IPS-NIHi11 (cell line): ENCODE results near the gene SP3.

Experiments
- DNase-seq: peaks from one replicate; pipeline ENCODE4 v3.0.0; 2012; ENCODE audit warnings: mixed read lengths, low spot score

SP3 gene

DNA sequence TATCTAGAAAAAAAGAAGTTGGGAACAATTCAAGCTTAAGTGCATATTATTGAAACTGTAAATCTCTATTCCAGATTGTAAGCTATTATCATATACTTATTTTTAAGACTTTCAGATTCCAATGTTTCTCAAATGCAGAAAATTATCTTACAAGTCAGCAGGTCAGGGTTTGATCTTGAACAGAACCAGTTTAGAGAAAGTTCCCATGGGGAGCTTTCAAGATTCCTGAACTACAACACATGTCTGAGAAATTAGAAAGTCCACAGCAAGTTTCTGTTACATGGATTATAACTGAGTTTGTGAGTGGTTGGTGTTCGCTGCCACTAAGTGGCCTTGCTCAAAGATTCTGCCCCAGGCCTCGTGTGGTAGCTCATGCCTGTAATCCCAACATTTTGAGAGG is 31.6 kb upstream of the SP3 start:
- DNase-seq: no peak

DNA sequence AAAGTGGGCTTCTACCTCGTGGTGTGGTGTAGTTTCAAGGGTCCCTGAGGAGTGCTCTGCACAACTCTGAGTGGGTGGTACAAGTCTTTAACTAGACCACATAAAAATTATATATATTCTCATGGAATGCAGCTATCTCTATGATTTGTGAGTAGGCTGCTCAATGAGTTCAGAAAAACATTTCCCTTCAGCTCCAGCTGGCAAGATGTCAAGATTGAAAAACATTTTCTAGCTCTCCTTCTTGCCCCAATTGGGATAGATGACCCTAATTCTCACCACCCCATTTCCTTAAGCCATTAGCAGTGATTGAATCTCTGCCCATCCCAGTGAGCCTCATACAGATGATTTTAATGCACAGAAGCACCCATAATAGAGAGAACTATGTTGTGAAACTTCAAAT is 28.3 kb upstream of the SP3 start:
- no peak for DNase-seq

DNA sequence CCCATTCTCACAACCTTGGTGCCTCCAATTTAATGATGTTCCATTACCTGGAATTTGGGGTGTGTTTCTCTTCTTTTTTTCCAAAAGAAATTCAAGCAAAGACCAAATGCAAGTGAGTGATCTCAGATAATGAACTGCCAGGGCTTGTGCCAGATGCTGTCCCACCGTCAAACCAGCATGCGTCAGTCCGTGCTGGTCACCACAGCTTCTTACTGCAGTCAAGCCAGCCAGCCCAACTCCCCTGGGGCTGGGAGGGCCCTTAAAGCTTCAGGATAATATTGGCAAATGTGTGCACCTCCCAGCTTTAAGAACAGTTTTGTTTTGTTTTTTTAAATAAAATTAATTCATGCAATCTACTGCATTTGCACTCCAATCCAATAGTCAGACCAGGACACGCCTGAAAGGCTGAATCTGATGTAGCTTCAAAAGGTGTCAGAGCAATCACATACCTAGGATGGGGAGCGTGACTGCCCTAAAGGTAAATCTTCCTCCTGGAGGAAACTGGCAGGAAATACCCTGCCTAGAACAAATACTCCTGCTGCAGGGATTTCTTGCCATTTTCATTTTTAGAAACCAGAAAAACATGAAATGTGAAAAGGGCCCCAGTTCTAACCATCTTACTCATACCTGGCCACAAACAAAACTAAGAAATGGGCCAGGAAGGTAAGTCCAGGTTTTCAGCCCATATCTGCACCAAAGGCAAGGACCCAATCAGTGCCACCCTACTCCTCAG is 26.8 kb upstream of the SP3 start:
- DNase-seq: no peak

DNA sequence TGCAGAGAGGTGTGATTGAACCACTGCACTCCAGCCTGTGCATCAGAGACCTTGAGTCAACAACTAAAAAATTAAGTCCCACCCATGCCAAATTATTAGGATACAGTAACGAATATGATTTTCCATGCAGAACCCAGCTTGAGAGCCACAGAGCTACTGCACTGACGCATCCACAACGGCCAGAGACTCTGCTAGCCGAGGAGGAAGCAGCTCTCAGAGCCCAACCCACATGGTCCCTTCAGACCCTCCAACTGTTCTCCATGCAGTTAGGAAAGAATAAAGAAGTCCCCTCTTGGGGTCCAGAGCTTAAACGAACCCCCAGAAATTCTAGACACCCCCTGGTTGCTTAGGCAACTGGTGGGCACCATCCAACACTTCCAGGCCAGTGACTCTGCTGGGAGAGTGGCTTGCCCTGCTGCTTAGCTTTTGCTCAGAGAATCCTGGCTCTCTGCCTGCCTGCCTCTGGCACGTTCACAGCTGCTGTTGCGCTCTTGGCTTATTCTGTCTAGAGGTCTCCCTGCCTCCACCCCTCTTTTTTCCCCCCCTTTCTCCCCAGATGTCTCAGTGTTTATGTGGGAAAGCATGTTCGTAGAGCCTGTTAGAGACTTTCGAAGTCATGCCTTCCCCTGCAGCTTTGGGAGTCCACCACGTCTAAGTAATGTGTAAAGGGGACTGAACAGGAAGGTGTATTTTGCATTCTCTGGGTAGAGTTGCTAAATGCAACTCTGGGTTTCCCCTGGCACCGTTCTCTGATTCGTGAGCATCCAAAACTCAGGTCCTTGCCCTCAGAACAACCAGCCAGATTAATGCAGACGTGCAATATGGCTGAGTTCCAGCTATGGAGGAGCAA is 26.0 kb upstream of the SP3 start:
- DNase-seq: no peak

DNA sequence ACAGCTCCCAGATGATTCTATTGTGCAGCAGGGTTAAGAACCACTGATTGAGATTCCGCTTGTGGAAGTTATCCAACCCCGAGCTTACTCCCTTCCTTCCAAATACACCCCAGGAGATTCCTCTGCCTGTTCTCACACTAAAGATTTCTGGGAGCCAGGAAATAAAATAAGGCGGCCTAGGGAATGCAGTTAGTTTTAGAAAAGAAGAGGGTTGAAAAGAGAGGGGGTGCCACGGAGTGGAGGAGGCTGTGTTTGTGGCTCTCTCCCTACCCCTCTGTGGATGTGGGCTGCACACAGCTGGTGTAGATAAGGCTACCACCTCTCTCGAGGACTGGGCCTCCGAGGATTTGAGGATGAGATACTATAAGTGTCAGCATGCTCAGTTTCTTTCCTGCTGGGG is 25.1 kb upstream of the SP3 start:
- no peak for DNase-seq

DNA sequence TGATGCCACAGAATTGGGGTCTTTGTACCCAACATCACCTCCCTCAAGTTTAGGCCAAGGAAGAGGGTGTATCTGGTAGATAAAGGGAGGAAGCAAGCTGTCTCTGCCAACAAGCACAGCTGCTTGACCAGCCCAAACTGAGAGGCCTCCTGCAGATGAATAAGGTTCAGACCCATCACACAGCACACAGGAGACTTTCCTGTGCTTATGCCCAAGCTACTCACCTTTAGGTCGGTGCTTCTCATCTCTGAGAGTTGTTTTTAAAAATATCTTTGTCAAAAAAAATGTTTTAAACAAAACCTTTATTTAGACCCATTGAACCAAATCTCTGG is 24.7 kb upstream of the SP3 start:
- no peak for DNase-seq

DNA sequence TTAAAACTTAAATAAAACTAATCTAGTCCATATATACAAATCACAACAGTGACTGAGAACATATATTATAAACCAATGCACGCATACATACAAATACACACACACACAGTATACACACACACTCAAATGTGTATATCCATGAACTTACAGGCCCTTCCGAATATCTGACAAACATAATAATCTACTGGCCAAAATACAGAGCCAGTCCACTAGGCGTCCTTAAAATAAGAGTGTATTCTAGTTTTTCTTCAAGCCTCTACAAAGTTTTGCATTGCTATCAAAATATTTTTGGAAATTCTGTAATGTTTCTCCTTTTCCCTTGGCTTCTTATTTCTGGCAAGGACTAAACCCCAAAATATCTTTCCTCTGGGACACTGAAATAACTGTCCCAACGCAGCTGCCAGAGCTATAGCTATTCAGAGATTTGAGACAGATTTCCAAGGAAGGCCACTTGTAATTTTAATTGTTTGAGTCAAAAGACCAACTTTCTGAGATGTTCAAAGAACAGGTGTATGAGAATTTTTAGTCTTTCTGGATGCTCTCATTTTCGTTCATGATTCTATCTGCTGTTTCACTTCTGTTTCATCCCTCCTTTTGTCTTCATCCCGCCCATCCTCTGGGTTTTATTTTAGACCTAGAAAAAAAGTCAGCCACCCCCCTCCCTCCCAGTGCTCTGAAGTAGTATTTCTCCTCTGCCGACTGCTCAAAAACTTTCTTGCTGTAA is 24.1 kb upstream of the SP3 start:
- no peak for DNase-seq

DNA sequence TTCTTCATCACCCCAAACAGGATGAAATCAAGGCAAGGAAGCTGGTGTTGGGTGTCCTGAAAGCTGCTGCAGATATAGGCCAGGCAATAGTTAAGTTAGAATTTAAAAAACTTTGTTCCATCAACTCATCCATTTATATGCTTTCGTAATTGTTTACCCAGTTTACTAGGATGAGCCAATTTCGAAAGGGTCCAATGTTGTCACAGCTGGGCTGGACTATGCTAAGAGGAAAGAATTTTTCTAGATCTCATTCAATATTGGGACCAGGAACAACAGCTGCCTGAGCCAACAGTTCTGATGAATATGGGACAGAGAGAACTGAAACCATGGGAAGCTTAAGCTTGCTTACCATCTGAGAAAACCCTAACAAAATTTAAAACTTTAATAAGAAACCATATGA is 21.6 kb upstream of the SP3 start:
- DNase-seq: no peak

DNA sequence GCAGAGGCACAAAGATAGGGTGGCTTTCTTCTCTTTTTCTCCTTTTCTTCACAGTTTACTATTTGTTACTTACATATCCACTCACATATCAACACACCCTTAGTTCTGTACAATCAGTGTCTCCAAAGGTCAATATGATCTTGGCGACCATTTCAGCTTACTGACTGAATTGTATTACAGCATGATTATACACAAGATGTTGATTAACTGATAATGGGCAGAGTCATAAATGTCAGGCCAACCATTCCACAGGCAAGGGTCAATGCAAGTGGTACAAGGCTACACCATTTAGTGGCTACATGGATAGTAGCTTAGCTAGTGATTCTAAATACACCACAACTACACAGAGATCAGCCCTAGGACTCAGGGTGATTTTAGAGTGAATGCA is 20.4 kb upstream of the SP3 start:
- no peak for DNase-seq

DNA sequence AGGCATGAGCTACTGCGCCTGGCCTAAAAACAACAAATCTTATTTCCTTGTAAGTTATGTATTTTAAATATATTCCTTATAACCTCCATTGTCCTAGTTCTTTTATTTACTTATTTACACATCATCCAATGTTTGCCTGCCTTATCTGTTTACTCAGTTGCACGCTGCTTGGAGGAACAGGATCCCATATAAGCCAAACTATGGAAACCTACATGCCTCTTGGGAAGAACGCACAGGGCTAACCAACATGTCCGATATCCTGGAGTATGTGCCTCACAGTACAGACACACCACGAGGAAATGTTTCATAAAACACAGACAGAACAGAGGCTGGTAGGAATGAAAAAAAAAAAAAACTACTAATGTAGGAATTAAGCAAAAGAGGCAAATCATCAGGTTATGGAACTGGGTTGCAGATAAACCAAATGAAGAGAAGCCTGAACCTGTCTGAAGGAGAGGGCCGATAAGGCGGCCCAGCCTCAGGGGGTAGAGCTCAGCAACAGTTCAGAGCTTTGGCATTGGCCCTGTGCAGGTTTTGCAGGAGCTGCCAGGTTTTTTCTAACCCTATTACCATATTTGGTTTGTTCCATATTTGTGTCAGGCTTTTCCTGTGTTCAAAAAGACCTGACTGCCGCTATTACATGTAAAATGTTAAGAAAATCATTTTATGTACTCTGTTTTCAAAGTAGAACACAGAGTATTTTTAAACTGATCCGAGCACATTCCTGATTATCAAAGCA is 19.9 kb upstream of the SP3 start:
- no peak for DNase-seq

DNA sequence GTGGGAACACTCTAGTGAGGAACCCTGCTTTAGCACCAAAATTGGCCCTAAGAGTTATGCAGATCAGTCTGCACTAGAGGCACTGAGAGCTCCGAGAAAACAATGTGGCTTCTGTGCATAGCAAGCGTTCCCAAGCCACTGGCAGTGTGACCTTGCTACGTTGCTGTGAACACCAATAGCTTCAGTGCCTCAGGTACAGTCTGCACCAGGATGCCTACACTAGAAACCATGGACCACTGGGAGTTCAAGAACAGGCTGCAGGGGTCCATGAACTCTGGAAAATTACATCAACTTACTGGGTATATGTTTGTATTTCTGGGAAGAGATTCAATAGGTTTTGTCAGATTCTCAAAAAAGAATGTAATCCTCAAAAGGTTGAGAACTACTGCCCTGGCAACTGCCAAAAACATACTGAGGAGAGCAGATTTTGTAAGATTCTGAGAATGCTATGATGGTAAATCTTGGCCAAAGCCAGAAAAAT is 18.3 kb upstream of the SP3 start:
- no peak for DNase-seq

DNA sequence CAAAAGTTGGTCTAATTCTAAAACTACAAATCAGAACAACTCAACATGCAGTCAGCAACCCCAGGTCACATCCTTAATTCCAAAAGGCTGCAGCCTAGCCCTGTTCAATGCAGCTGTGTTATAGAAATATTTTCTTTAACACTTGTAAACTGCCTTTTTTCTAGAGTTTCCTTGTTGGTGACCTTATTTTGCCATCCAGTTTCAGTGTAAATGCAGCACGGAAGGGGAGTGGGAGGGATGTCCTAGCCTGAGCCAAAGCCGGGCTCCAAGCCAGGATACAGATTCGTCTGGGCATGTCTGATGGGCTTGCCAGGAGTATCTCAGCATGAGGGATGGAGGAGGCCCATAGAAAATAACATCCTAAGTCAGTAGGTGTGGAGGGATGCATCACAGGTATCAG is 17.7 kb upstream of the SP3 start:
- no peak for DNase-seq

DNA sequence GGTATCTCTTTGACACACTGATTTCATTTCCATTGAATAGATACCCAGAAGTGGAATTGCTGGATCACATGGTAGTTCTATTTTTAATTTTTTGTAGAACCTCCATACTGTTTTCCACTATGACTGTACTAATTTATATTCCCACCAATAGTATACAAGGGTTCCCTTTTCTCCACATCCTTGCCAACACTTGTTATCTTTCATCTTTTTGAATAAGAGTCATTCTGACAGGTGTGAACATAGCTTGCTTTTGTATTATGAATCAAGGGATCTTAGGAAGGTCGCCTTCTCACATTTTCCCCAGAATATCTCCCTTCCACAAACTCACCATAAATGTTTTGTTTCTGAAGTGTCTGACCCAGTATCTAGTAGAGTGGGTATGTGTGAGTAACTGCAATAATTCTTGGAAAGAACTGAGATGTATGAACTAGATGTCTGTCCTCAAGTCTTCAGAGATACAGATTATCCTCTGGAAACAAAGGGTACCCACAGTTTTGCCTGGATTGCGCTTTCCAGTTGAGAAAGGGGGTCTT is 17.1 kb upstream of the SP3 start:
- DNase-seq: no peak

DNA sequence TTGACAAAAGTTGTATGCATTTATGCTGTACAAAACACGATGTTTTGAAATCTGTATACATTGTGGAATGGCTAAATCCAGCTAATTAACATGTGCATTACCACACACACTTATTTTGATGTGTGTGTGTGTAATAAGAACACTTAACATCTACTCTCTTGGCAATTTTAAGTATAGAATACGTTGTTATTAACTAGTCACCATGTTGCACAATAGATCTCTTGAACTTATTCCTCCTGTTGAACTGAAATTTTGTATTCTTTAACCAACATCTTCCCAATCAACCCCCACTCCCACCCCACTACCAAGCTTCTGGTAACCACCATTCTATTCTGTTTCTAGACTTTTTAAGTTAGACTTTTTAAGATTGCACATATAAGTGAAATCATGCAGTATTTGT is 16.3 kb upstream of the SP3 start:
- no peak for DNase-seq

DNA sequence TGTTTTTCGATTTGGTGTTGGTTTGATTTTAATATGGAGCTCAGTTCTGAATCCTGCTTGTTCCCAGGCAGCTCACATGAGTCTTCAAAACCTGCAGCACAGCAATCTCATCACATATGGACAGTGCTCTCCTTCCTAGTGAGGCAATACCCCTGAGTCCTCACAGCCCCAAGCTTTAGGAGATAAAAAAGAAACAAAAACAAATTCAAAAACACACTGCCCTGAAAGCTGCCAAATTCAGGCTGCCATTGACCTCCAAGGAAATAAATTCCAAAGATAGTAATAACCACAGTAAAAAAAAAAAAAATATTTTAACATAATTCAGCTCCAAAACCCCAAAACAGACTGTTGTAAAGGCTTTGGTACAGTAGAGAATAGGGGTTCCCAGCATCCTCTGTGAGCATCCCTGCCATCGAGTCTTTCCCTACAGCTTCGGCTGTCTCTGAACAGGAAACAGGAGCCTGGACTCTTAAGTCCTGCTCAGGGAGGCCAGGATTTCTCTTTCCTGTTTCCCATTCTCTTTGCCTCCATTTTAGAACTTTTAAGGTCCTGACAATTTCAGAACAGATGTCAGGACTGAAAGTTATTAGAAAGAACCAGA is 14.7 kb upstream of the SP3 start:
- no peak for DNase-seq

DNA sequence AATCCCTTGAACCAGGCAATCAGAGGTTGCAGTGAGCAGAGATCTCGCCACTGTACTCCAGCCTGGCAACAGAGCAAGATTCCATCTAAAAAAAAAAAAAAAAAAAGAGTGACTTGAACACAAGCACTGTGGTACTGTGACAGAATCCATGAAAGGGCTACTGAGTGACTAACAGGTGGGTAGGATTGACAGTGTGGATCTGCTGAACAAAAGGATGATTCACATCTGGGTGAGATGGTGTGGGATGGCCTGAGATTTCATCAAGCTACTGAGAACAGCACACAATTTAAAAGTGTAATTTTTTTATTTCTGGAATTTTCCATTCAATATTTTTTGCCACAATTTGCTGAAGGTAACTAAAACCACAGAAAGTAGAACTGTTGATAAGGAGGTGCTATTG is 13.3 kb upstream of the SP3 start:
- no peak for DNase-seq

DNA sequence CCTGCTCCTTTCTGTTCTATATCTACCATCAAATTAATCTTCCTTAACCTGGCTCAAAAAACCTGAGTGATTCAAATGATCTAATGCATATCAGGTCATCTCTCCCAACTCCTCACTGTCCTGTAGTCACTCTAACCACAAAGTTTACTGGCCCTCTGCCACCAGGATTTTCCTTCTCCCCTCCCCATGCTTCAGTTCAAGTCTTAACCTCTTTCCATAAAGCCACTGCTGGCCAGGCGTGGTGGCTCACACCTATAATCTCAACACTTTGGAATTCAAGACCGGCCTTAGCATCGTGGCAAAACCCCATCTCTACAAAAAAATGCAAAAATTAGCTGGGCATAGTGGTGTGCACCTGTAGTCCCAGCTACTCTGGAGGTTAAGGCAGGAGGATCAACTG is 7.5 kb upstream of the SP3 start:
- no peak for DNase-seq

DNA sequence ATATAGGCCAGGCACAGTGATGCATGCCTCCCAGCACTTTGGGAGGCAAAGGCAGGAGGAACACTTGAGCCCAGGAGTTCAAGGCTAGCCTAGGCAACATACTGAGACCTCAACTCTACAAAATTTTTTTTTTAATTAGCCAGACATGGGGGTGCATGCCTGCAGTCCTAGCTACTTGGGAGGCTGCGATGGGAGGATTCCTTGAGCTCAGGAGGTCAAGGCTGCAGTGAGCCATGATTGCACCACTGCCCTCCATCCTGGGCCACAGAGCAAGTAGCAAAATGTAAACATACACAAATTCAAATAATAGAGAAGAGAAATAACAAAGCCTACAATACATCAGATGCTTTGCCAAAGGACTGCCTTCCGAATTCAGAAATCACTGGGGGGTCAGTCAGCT is 7.0 kb upstream of the SP3 start:
- no peak for DNase-seq

DNA sequence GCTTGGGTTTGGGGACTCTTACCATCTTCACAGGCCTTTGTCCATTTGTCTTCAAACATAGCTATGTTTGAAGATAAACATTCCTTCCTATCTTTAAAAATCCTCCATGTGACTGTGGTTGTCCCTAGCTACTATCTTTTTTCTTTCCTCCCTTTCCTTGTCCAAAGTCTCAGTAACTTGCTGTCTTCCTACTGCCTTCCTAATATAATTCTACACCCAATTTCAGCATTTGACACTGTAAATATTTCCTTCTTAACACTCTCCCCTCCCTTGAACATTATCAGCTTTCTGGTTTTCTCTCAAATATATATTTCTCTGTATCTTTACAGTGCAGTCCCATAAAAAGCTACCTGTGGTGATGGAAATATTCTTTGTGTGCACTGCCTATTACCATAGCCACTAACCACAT is 5.3 kb upstream of the SP3 start:
- no peak for DNase-seq

DNA sequence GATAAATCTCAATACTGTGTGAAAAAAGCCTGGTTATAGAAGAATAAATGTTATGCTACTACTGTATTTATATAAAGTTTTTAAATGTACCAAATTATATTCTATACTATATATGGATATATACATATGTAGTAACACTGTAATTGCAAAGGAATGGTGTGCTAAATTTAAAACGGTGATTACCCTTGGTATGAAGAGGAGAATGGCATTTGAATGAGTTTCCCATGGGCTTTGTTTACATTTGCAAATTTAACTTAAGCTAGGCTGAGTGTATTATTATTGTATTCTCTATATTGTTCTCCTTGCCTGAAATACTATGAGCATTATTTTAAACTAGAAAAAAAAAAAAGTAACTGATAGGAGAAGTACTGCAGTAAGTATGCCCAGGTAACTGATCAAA is 4.7 kb upstream of the SP3 start:
- no peak for DNase-seq

DNA sequence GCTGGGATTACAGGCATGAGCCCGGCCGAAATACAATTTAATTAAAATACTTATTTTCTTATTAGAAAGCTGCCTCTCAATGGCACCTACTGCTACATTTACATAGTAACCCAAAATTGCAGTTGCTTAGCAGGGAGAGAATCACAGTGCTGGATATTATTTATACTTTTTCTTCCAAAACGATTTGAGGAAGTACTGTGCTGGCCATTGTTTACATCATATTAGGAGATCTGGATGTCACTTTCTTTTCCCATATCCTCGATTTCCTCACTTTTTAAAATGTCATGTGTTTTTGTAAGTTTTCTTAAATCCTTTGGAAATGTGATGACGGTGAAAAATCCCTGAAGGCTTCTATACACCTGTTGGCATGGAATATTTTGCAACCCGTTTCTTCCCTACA is 3.4 kb upstream of the SP3 start:
- no peak for DNase-seq
